Erythroblast (primary cell): ENCODE results near the gene COL1A2.
A peak's percentile ranks its signal among the peaks of the same experiment; 100 is the strongest.

Experiments used
- DNase-seq, 2 experiments: peaks; one replicate each; lab custom pipeline; 2025; lab: John Stamatoyannopoulos, UW
- GATA1 ChIP-seq: IDR thresholded peaks from 2 replicates; pipeline ENCODE4 v1.6.1; 2011; ENCODE audit warnings: low read depth, mild to moderate bottlenecking, control low read depth, low read length, moderate library complexity
- POLR2A ChIP-seq: IDR thresholded peaks from 2 replicates; pipeline ENCODE4 v1.6.1; 2011; ENCODE audit warnings: mild to moderate bottlenecking, low read length

COL1A2 gene

DNA sequence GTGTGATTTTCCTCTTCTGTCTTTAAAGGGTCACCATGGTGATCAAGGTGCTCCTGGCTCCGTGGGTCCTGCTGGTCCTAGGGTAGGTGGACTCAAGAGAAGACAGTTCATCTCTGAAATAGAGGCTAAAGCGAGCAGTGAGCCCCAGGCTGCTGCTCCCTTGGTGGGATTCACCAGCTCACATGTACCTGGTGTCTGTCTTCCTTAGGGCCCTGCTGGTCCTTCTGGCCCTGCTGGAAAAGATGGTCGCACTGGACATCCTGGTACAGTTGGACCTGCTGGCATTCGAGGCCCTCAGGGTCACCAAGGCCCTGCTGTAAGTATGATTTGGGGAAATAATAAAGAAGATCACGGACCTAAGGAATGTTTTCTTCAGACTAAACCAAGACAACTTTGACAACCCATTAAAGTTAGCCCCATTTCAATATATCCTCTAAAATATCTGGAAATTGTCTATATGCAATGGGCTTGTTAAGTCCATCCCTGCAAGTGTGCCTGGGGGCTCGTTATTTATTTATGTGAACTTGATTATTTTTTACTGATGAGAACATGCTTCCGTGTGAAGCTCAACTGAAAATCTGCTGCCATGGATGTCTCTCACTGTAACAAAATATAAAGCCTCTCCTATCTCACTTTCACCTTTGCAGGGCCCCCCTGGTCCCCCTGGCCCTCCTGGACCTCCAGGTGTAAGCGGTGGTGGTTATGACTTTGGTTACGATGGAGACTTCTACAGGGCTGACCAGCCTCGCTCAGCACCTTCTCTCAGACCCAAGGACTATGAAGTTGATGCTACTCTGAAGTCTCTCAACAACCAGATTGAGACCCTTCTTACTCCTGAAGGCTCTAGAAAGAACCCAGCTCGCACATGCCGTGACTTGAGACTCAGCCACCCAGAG is 32.5 kb downstream of the COL1A2 start:
- DNase-seq: no peak

DNA sequence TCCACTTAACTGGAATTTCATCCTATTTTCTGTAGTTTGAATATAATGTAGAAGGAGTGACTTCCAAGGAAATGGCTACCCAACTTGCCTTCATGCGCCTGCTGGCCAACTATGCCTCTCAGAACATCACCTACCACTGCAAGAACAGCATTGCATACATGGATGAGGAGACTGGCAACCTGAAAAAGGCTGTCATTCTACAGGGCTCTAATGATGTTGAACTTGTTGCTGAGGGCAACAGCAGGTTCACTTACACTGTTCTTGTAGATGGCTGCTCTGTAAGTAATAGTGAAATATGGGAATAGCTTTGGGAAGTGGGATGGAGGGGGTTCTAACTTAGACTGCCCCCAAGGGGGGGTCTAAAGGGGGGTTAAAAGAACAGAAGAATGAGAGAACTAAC is 34.5 kb downstream of the COL1A2 start:
- DNase-seq: no peak

More for the DNA sequence above, 32.5 kb downstream of the COL1A2 start:
- TF ChIP-seq POLR2A: no peak
- no peak for TF ChIP-seq GATA1

DNA sequence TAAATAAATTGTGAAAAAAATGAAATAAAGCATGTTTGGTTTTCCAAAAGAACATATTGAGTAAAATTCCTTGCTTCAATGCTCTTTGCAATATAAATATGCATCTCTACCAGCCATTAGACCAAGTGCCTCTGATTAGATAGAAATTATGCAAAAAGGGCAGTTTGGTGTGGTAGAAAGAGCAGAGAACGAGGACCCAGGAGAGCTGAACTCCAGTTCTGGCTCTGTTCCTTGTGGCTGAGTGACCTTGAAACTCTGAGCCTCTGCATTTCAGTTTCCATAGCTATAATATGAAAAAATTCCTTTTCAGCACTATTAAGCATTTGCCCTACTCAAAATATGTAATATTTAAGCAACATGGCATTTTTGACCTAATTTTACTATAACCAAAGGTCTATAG is 36.5 kb downstream of the COL1A2 start:
- TF ChIP-seq POLR2A: no peak
- no peak for DNase-seq

More for the DNA sequence above, 34.5 kb downstream of the COL1A2 start:
- no peak for TF ChIP-seq POLR2A
- no peak for TF ChIP-seq GATA1

DNA sequence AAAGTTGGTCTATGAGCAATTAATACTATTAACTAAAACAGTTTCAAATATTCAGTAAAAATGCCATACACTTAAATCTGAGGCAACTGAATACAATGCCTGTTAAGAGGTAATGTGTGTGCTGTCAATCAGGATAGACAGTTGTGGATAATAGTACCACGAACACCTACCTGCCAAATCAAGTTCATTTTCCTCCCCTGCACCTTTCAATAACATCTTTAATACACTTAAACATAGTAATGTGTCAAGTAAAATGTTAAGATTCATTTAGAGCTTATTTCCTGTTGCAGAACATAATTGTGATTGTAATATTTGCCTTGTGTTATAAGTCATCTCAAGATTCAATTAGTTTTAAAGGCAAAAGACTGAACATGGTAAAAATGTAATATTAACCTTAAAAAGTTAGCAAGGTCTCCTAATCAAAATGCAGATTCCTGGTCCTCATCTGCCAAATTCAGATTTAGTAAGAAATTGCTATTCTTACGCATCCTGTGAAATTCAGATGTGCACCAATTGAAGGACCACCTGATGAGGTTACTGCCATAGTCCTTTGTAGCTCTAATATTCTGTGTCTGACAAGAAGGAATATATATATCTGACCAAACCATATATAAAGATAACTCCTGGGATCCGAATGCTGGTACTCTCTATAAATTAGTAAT is 37.1 kb downstream of the COL1A2 start:
- TF ChIP-seq GATA1 (no peak), POLR2A (no peak)
- DNase-seq: no peak

DNA sequence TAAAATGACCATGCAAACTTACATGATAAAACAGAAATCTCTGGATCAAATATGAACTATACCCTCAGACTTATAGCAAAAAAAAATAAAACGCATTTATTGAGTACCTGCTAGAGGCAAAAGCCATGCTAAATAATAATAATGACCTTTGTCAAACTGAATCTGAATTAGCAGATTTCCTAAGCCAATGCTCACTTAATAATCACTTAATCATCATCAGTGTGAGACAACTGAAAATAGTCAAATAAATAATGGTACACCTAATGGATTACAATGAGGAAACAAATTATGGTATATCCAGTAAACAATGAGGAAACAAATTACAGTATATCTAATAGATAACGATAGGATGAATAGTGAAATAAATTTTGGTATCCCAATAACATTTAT is 37.6 kb downstream of the COL1A2 start:
- TF ChIP-seq GATA1 (no peak), POLR2A (no peak)

DNA sequence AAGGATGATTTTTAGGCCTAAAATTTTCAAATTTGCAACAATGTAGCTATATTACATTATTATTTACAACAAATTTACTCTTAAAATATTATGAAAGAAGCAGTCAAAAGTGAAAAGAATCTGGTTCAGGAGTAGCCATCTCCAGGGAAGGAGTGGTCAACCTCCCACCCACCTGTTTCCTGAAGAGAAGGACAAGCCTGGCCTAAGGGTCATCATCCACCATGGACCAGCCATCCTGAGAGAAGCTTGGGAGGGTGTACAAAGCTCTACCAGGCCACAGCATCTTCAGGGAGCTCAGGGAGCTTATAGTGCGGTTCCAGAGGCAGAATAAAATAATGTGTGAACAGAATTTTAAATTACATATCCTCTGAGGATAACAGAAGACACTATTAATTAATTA is 38.1 kb downstream of the COL1A2 start:
- TF ChIP-seq GATA1 (no peak), POLR2A (no peak)

More for the DNA sequence above, 37.6 kb downstream of the COL1A2 start:
- no peak for DNase-seq

DNA sequence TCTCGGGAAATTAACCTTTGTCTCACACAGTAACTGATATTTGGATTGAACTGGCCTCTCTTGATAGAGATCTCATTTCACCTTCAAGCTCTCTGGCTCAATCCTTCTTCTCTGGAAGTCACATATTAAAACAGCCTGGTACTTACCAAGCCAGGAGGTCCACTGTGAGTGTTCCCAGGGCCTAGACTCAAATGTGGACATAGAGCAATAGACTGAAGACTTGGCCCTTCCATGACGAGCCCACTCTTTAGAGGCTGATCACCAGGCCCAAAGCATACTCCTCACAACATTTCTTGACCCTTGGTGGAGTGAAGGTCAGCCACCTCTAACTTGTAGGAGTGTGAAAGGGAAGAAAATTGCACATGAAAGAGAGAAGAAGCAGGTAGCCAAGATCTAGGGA is 38.5 kb downstream of the COL1A2 start:
- no peak for TF ChIP-seq GATA1
- no peak for TF ChIP-seq POLR2A
- no peak for DNase-seq

More for the DNA sequence above, 38.1 kb downstream of the COL1A2 start:
- no peak for DNase-seq

DNA sequence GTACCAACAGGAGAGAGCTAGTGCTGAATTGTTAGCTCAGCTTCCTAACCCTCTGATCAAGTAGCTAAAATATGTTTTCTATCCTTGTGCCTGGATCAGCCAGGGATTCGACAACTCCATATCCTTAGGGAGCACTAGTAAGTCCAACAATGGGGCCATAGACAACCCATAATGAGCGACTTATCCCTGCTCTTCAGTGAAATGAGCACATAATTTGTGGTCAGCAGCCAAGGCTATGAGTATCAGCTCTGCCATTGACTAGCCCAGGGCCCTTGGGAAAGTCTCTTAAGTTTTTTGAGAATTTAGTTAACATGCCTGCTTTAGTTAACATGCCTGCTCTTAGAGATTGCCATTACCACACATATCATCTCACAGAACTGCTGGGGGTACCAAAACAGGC is 39.3 kb downstream of the COL1A2 start:
- TF ChIP-seq POLR2A (no peak), GATA1 (no peak)
- no peak for DNase-seq

DNA sequence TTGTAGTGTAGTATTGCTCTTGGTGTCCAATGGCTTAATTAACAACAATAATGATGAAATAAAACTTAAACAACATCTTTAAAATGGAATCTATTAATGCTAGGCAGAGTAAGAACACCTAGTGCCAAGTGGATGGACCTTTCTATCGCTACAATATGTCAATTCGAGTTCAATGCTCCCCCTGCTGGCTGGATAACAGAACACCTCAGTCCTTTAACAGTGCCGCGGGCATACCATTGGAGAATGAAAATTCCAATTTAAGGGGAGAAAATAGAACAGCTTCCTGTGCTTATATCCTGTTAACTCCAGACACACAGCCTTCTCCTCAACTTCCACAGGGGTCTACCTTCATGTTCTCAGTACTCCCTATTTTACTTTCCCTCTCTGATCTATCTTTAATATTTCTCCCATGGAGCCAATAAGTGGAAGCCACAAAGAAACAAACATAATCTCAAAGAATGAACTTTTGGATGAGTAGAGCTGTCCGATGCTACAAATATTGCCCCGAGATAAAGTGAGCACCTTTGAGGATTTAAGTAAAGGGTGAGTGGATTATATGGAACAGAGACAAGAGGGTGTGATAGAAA is 41.4 kb downstream of the COL1A2 start:
- no peak for TF ChIP-seq GATA1
- no peak for TF ChIP-seq POLR2A
- DNase-seq: peak; percentile 52 to 71

DNA sequence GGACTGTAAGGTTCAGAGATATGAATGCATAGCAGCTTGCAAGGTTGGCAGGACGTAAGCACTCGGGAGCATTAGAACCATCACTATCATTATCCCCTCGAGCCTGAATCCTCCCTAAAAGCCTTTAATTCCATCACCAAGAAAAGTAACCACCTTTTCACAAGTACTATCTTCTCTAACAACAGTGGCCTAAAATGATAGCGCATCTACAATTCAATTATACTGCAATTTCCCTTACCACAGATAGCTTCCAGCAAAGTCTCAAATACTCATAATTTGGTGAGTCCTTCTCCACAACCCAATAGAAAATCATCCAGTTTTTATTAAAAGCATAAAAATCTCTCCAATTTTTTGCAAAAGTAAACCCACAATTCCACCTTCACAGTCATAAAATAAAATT is 42.0 kb downstream of the COL1A2 start:
- TF ChIP-seq GATA1 (no peak), POLR2A (no peak)
- DNase-seq: no peak

DNA sequence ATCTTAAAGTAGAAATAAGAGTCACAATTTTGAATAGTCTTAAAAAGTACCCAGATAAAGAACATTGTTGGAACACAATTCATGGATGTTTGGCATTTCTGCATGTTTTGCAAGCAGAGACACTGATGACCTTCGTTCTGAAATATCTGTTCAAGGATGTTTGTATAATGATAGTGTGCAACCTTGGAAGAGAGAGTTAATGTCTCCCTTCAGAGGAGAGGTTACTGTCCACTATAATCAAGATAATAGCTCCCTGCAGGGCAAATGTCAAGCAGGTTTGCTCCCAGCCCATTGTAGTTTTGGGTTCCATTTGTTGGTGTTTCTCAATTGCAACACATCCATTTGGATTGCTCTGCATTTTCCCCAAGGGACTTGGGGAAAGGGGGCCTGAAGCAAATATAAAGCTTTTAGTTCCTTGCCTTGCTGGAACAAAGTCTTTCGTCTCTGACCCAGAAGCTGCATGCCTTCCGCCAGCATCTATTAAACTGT is 45.2 kb downstream of the COL1A2 start:
- DNase-seq: no peak
- TF ChIP-seq GATA1 (no peak), POLR2A (no peak)

DNA sequence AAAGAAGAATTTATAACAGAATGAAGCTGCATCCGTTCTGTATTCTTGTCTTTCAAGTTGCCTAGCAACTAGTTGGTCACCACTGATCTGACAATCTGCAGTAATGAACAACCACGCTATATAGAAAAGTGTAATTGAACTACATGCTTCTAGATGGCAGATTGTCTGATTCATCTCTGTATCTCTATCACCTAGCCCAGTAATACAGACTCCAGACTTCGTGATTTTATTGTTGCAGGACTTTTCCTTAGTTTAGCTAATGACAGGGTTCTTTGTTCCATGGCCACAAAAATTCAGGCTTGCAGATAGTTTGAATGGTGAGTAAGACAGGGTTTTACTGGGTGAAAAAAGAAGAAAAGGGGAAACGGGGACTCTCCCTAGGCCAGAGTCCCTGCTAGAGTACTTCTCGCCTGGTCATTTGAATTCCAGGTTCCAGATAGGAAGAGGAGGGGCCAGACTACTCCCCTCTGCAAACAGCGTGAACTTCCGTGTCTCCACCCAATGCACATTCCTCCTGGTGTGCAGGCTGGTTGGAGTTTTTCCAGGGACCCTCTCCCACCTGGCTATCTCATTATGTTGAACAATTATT is 45.9 kb downstream of the COL1A2 start:
- DNase-seq: no peak
- no peak for TF ChIP-seq POLR2A
- no peak for TF ChIP-seq GATA1

DNA sequence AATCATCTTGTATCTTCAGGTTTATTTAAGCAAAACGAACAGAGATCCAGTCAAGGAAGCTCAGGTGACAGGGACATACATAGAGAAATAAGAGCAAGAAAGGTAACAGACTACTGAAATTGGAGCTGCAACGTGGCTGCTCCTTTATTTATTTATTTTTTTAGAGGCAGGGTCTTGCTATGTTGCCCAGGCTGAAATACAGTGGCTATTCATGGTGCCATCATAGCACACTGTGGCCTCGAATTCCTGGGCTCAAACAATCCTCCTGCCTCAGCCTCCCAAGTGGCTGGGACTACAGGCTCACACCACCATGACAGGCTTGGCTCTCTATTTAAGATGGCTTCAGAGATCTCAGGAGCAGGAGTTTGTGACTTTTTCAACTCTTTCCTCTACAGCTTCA is 46.4 kb downstream of the COL1A2 start:
- TF ChIP-seq POLR2A (no peak), GATA1 (no peak)
- no peak for DNase-seq

DNA sequence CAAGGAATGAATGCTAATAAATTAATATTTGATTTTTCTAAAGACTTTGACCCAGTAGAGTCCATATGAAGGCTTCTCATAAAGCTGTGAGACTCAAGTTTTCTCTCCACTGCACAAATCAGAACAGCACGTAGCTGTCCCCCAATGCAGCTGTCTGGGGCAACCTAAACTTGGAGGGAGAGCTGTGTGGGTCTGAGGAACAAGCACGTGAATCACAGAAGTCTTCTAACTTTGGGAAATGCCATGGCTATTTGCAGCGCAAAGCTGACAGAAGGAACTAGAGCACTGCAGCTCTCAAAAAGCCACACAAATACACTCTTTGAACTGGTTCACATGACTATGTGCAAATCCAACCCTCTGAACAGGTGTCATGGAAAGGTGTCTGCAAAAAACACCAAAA is 47.9 kb downstream of the COL1A2 start:
- DNase-seq: no peak
- TF ChIP-seq GATA1 (no peak), POLR2A (no peak)
